HG03439 (cell line): ENCODE measurements around the gene NLRP13.
"Not testable (repeated sequence)": the region's sequence is repeated elsewhere in the genome, so short reads cannot be mapped to it uniquely, and the experiment has no call there.

ENCODE experiments used
- ATAC-seq: cut with Tn5 transposase; IDR thresholded peaks from one replicate; pipeline ENCODE4 v1.9.1; 2021; ENCODE audit warnings: mild to moderate bottlenecking, moderate library complexity; ENCODE audit not compliant: unreplicated experiment

Gene NLRP13, protein sequence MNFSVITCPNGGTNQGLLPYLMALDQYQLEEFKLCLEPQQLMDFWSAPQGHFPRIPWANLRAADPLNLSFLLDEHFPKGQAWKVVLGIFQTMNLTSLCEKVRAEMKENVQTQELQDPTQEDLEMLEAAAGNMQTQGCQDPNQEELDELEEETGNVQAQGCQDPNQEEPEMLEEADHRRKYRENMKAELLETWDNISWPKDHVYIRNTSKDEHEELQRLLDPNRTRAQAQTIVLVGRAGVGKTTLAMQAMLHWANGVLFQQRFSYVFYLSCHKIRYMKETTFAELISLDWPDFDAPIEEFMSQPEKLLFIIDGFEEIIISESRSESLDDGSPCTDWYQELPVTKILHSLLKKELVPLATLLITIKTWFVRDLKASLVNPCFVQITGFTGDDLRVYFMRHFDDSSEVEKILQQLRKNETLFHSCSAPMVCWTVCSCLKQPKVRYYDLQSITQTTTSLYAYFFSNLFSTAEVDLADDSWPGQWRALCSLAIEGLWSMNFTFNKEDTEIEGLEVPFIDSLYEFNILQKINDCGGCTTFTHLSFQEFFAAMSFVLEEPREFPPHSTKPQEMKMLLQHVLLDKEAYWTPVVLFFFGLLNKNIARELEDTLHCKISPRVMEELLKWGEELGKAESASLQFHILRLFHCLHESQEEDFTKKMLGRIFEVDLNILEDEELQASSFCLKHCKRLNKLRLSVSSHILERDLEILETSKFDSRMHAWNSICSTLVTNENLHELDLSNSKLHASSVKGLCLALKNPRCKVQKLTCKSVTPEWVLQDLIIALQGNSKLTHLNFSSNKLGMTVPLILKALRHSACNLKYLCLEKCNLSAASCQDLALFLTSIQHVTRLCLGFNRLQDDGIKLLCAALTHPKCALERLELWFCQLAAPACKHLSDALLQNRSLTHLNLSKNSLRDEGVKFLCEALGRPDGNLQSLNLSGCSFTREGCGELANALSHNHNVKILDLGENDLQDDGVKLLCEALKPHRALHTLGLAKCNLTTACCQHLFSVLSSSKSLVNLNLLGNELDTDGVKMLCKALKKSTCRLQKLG

DNA sequence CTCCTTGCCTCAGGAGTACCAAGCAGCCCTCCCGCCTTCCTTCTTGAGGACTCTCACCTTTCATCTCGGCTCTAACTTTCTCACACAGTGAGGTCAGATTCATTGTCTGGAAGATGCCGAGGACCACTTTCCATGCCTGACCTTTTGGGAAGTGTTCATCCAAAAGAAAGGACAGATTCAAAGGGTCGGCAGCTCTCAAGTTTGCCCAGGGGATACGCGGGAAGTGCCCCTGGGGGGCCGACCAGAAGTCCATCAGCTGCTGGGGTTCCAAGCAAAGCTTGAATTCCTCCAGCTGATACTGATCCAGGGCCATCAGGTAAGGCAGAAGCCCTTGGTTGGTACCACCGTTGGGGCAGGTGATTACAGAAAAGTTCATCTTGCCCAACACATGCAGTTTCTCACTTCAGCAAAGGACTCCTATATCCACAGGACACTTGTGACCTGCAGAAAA is at the start of gene NLRP13:
Gene NLRP13 (minus strand): TSS at position 401 of the 451 bp plus-strand sequence. CDS start 25 bp downstream, at position 376.
- no peak for ATAC-seq

DNA sequence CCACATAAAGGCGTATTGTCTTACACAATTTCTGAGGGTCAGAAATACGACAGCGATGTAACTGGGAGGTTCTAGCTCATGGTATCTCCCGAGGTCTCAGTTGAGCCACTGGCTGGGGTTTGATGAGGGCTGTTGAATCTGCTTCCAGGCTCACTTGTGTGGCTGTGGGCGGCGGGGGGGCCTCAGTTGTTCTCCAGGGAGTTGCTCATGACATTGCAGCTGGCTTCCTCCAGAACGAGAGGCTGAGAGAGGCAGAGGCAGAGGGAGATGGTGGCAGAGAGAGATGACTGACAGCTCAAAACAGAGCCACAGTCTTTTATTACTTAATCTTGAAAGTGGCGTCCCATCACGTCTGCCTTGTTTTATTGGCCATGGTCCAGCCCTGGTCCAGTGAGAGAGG is 48.3 kb upstream of the NLRP13 start:
- ATAC-seq = no peak

DNA sequence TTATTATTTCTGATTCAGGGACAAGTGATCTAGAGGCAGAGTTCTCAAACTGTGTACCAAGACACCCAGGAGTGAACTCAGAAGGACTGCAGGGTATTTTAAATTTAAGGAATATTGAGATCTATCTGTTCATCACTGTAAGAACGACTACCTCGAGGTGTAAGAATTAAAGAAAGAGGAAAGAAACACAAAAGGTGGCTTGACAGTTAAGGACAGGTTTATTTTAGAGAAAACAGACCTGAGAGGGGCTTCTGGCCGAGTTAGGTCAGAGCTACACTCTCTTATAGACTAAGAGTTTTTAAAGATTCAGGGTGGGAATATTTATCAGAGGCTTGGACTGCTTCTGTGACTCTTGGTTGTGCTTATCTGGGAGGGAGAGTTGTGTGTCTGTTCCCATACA is 41.8 kb upstream of the NLRP13 start:
- ATAC-seq = no peak

DNA sequence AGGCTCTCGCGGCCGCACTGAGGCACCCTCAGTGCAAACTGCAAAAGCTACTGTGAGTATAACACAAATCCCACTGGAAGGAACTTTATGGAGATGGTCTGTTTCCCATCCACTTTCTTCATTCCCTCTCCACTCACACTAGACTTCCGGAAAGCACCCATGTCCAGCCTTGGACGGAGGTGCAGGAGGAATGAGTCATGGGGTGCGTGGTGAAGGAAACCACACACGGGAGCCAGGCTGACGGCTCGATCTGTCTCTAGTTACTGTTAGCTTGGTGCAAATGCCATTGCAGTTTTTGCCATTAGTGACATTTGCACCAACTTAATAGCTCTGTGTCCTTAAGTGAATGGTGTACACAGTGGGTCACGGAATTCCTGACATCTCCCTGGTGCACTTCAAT is 30.1 kb upstream of the NLRP13 start:
- no peak for ATAC-seq

DNA sequence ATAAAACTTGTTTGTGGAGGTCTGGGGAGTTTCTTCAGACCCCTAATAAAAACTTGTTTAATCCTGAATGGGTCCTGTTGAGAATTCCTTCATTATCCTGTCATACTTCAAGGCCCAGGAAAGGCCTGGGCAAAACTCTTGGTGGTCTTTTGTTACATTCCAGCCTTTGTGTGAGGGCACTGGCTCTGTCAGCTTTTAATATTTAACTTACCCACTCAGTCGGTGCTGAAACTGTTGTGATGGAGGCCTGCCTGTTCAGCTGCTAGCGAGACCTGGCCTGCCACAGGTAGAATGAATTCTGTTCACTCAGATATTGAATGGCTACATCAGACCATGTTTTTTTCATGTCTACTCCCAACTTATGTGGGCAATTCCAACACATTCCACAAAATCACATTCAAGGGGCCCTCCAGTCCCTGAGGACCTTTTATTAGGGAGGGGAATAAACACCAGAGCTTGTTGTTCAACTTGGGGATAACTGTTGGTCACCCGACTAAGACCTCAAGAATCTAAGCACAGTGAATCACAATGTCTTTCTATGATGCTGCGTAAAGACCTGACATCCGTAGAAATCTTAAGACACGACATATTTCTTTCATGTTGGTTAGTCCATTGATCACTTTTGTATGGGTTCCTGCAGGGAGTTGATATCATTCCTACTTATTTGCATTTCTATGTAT is 28.0 kb upstream of the NLRP13 start:
- ATAC-seq = no peak

DNA sequence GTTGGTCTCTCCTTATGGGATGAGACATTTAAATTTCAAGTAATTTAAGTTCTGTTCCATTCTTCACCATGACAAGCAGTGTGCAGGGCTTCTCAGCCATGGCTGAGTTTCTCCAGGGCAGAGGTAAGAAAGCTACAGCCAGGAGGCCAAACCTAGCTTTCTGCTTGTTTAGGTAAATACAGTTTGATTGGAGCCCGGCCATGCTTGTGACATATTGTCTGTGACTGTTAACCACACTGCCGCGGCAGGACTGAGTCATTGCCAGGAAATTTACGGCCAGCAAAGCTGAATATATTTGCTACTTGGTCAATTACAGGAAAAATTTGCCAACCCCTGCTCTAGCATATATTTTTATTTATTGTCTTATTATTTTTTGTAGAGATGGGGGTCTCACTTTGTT is 26.2 kb upstream of the NLRP13 start:
- no peak for ATAC-seq

DNA sequence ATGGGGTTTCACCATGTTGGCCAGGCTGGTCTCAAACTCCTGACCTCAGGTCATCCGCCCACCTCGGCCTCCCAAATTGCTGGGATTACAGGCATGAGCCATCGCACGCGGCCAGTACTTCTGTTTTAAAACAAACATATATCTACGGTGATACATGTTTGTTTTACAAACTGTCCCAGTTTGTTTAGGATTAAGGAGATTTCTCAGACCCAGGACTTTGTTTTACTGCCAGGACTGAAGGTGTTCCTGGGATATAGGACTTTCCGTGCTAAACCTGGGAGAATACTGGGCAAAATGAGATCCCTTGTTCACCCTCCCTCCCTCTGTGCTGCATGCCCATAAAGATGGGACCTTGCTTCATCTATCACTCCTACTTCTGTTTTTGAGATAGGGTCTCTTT is 24.3 kb upstream of the NLRP13 start:
- ATAC-seq = no peak

DNA sequence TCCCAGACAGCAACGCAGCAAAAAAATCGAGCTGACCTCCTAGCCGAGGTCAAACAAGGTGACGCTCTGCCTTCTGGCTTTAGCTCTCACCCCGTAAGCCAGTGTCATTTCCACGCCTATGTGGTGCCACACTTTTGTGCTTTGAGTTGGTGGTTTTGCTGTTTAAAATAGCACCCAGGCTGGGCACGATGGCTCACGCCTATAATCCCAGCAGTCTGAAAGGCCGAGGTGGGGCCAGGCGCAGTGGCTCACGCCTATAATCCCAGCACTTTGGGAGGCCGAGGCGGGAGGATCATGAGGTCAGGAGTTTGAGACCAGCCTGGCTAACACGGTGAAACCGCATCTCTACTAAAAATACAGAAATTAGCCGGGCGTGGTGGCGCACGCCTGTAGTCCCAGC is 18.4 kb upstream of the NLRP13 start:
- ATAC-seq = not testable (repeated sequence)

DNA sequence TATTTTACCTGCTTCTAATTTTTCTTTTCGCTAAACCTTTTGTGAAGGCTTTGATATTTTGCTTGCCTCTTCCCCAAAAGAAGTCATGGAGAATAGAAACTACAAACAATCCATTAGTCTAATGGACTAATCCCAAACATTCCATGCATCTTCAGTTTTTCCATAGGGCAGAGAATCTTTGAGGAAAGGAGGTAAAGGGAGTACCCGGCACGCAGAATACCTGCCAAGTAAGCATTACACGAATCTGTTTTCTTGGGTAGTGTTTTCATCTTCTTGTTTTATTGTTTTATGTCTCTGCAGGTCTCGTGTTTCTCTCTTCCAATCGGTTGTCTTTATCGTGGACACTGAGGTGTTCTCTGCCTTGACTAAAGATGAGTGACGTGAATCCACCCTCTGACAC is 15.4 kb upstream of the NLRP13 start, which contains the start of gene NLRP8:
Gene NLRP8 (plus strand): TSS at position 301 of the 400 bp plus-strand sequence.
- no peak for ATAC-seq

DNA sequence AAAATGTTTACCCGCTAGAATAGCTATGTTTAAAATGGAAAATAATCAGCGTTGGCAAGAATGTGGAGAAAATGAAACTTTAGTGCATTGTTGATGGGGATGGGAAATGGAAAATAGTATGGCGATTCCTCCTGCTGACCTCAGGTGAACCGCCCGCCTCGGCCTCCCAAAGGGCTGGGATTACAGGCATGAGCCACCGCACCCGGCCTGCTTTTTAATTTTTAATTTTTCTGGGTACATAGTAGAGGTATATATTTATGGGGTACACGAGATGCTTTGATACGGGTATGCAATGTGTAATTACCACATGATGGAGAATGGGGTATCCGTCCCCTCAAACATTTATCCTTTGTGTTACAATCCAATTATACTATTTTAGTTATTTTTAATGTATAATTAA is 8.2 kb upstream of the NLRP13 start:
- ATAC-seq = no peak

DNA sequence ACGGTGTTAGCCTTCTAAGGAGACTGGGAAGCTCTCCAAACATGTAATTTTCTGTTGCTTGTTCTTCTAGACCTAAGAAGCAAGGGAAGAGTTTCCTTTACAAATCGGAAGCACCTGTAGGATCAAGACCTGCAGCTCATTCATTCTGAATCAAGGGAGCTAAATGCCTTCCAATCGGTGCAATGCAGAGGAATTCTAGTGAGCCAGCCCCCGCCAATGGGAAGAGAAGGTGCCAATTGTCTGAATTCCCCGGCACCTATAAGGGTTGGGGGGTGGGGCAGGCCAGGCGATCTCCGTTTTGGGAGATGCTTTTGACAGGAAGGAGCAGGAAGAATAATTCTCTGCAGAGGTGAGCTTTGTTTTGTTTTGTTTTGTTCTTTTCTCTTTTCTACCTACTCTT is 7.1 kb upstream of the NLRP13 start:
- ATAC-seq = no peak

DNA sequence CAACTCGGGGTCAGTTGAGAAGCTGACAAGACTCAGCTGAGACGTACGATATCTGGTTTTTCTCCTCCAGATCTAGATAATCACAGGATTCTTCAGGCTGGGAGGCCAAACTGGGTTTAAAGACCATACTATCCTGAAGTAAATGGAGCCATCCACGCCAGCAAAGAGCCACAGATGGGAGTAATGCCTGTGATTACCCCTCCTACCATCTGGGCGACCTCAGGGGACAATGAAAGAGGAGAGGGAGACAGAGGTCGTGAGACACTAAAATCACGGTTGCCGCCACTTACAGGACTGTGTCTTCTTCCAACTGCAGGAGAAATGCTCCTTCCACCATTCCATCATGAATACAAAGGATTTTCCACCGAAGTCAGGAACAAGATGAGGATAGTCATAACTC is 3.1 kb upstream of the NLRP13 start:
- ATAC-seq = no peak

DNA sequence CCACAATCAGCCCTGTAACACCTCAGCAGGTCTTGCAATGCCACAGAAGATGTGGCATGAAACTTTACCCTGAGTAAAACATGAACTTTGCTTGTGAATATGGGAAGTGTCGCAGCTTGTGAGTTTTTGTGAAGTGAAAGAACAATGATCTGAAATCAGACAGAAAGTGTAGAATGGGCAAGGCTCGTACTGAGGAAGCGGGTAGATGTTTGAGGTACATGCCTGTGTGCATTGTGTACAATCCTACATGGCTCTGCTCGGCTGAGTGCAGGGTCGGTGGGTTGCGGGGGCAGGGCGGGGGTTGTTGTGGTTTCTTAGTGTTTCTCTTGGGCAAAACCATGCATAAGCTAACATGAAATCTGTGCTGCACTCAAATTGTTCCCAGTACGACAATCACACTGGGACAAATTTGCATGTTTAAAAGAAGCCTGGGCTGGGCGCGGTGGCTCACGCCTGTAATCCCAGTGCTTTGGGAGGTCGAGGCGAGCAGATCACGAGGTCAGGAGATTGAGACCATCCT is 1.1 kb downstream of the NLRP13 start:
- ATAC-seq = no peak

DNA sequence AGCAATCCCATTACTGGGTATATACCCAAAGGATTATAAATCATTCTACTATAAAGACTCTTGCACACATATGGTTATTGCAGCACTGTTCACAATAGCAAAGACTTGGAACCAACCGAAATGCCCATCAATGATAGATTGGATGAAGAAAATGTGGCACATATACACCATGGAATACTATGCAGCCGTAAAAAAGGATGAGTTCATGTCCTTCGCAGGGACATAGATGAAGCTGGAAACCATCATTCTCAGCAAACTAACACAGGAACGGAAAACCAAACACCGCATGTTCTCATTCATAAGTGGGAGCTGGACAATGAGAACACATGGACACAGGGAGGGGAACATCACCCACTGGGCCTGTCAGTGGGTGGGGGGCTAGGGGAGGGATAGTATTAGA is 2.9 kb downstream of the NLRP13 start:
- not testable (repeated sequence) for ATAC-seq

DNA sequence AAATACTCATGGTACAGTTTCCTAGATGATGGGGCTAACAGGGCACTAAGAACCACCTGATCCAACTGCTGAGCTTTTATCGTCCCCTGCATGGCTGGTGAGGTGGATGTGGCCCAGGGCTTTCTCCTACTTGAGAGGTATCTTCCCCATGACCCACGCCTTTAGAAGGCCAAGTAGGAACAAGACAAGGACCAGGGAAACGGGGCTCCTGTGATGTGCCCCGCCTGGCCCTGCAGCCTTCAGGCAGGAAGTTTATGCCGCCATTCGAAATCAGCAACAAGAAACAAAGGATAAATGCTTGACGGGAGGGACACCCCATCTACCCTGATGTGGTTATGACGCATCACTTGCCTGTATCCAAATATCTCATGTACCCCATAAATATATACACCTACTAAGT is 4.1 kb downstream of the NLRP13 start:
- ATAC-seq = no peak

DNA sequence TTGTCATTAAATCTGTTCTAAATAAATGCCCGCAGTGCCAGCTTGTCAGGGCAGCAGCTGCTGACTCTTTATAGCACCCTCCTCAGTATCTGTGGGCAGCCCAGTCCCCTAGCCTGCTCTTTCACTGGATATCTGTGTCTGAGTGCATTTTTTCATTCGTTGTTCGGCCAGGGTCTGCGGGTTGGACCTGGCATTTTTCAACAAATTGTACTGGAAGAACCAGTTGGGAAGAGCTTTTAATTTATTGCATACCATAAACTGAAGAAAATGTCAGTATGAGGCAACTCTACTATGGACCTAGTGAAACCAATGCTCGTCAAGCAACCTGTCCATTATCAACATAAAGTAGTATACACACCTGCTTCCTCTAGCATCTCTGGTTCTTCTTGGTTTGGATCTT is 8.6 kb downstream of the NLRP13 start:
- ATAC-seq = no peak

DNA sequence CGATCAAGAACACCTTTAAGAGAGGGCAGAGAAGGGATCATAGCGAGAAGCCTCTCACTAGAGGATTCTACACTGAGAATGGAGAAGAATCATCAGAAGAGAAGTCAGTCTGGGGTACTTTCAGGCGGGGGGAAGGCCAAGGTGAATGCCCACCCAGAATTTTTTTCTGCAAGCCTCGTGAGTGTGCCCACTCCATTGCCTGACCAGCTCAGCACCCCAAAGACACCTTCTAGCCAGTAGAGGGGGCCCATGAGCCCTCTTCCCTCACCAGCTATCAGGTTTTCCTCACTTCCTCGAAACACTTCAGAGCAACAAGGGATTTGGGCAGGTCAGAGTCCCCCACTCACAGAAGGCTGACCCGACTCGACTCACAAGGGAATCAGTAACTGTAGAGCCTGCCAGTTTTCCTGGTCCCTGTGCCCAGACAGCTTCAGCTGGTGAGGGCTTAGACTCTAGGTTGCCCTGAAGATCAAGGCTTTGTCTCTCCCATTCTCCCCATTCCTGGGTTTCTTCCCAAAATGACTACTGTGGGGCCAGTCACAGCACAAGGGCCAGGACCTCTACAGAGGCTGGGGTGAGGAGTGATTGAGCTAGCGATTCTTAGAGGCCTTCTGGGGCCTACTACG is 18.4 kb downstream of the NLRP13 start:
- no peak for ATAC-seq

DNA sequence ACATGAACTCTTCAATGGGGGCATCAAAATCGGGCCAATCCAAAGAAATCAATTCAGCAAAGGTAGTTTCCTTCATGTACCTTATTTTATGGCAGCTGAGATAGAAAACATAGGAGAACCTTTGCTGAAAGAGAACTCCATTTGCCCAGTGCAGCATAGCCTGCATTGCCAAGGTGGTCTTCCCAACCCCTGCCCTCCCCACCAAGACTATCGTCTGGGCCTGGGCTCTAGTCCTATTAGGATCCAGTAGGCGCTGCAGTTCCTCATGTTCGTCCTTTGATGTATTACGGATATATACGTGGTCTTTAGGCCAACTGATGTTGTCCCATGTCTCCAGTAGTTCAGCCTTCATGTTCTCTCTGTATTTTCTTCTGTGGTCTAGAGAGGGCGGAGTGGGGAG is 19.2 kb downstream of the NLRP13 start:
- no peak for ATAC-seq

DNA sequence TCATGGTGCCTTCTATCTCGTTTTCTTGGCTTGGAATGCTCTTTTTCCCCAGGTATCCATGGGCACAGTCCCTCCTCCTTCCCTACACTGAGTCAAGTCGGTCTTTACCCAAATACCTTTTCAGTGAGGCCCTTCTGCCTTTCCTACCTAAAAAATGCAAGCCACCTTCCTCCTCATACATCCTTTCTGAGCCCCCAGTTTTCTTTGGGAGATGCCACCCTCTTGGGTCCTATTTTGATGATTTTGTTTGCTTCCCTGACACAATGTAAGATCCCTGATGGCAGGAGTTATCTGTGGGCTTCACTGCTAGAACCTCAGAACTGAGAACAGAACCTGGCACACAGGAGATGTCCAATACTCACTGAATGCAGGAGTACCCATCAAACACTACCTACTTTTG is 22.3 kb downstream of the NLRP13 start:
- ATAC-seq = no peak

DNA sequence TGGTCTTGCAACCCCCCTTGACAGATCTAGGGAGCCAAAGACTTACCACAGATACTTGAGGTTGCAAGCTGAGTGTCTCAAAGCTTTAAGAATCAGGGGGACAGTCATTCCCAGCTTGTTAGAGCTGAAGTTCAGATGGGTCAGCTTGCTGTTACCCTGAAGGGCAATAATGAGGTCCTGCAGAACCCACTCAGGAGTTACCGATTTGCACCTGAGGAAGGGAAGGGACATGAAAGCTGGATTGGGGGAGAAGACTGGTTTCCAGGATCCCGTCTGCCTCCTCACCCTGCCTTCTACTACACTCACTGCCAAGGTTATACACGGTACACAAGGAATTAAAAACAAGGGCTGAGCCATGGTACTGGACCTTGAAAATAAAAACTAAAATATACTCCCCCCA is 24.4 kb downstream of the NLRP13 start:
- ATAC-seq = no peak
